Stromal cell of bone marrow (primary cell): ENCODE data around the gene PRKCD.

Source experiments
- DNase-seq: peaks from one replicate; pipeline ENCODE4 v3.0.0-alpha.2; 2012; ENCODE audit warnings: low read depth

PRKCD gene

GRCh38 chr3:53217175-53217574 lies 56.2 kb downstream of the PRKCD start:
- DNase-seq = no peak

- DNase-seq = no peak
Observed at GRCh38 chr3:53218131-53218530, 57.1 kb downstream of the PRKCD start.

GRCh38 chr3:53219895-53220483 lies 59.0 kb downstream of the PRKCD start:
- peak; percentile 56 for DNase-seq

GRCh38 chr3:53221345-53221744 lies 60.3 kb downstream of the PRKCD start:
- no peak for DNase-seq

- no peak for DNase-seq
Observed at GRCh38 chr3:53221827-53222182, 60.8 kb downstream of the PRKCD start.

- no peak for DNase-seq
Observed at GRCh38 chr3:53222183-53222901, 61.3 kb downstream of the PRKCD start.

GRCh38 chr3:53223025-53223424 lies 62.0 kb downstream of the PRKCD start:
- no peak for DNase-seq

- DNase-seq = no peak
Observed at GRCh38 chr3:53223541-53223966, 62.5 kb downstream of the PRKCD start.

- no peak for DNase-seq
Observed at GRCh38 chr3:53224026-53224425, 63.0 kb downstream of the PRKCD start.

GRCh38 chr3:53224536-53224935 lies 63.5 kb downstream of the PRKCD start:
- no peak for DNase-seq

- DNase-seq = no peak
Observed at GRCh38 chr3:53225181-53225580, 64.2 kb downstream of the PRKCD start.

GRCh38 chr3:53225651-53226050 lies 64.6 kb downstream of the PRKCD start:
- DNase-seq = no peak

- DNase-seq = no peak
Observed at GRCh38 chr3:53226142-53226840, 65.3 kb downstream of the PRKCD start.

GRCh38 chr3:53226841-53227407 lies 65.9 kb downstream of the PRKCD start:
- DNase-seq = no peak

GRCh38 chr3:53227993-53228885 lies 67.2 kb downstream of the PRKCD start:
- DNase-seq = no peak

- no peak for DNase-seq
Observed at GRCh38 chr3:53229171-53229570, 68.2 kb downstream of the PRKCD start.

GRCh38 chr3:53229606-53230005 lies 68.6 kb downstream of the PRKCD start:
- no peak for DNase-seq

GRCh38 chr3:53230041-53230621 lies 69.1 kb downstream of the PRKCD start:
- DNase-seq = no peak

- DNase-seq = no peak
Observed at GRCh38 chr3:53230789-53231188, 69.8 kb downstream of the PRKCD start.

GRCh38 chr3:53231532-53232511 lies 70.8 kb downstream of the PRKCD start:
- no peak for DNase-seq
